ENCODE measurements around the gene EIF3L. TPM values are rescaled to one million over a fixed set of nuclear protein-coding genes. Genes with fewer than 3 reads are reported as not detected.

The EIF3L gene
- total and polyA plus RNA-seq, 2 of the 8 experiments (the other 6 are each of a cell fraction or from before 2014, with no cell fraction given), result 639 to 886 TPM

- no peaks in the 10 kb centered on the region for H3K9me3 ChIP-seq (ENCODE audit: insufficient read depth in 2 of 2, low read depth in 1 of 2, low read length in 1 of 2)
- CTCF ChIA-PET (ENCODE audit: partially characterized antibody), result interaction anchor here (0.8 to 1.1 kb wide), 2 partner anchors 17 to 29 kb away, joined by 3 to 4 read pairs; no protein-coding TSS in a partner anchor
- H4K91ac ChIP-seq (replicated peaks; ENCODE audit: insufficient read length, low read length), result no peak overlapping the region
- FAIRE-seq (no peak), DNase-seq (ENCODE audit: low read depth in 1 of 2, low spot score in 2 of 2) (no peak)
- no peak overlapping the region for H3K4me2 ChIP-seq (ENCODE audit: insufficient read depth in 1 of 2, low read depth in 2 of 2, low read length in 2 of 2)
- no peak overlapping the region for H2BK12ac ChIP-seq (ENCODE audit: low read depth, low read length)
- no peak overlapping the region for H3K4ac ChIP-seq (replicated peaks; ENCODE audit: insufficient read length, low read depth, low read length)
- no peak overlapping the region for H4K8ac ChIP-seq (ENCODE audit: extremely low read depth, insufficient read depth, low read length)
- no peak overlapping the region for H3K27ac ChIP-seq (ENCODE audit: low read depth, low read length)
- no peak overlapping the region for H2BK120ac ChIP-seq (replicated peaks; ENCODE audit: low read depth, low read length)
- no peaks in the 10 kb centered on the region for H3K27me3 ChIP-seq (replicated peaks in 1 of 4; ENCODE audit: control insufficient read depth in 3 of 4, extremely low read depth in 1 of 4, insufficient read depth in 3 of 4, low read length in 3 of 4)
- no peak overlapping the region for H3K56ac ChIP-seq (replicated peaks; ENCODE audit: insufficient read length, low read depth, low read length)
- no peak overlapping the region for H2AFZ ChIP-seq (ENCODE audit: low read length)
- H3K4me3 ChIP-seq (ENCODE audit: extremely low read depth in 1 of 4, insufficient read depth in 2 of 4, low read depth in 3 of 4, low read length in 4 of 4), result no peak overlapping the region
- POLR2A ChIA-PET (ENCODE audit: partially characterized antibody), result interaction anchor here (1.1 to 2.6 kb wide), 3 partner anchors 8 to 45 kb away, joined by 3 to 6 read pairs (median 3); partner anchors contain the start of gene GCAT
- no peak overlapping the region for H3K9ac ChIP-seq (replicated peaks in 1 of 4; ENCODE audit: extremely low read depth in 1 of 4, low read depth in 3 of 4, low read length in 3 of 4)
- H2BK20ac ChIP-seq (ENCODE audit: low read length), result no peak overlapping the region
- no peak overlapping the region for H2BK5ac ChIP-seq (ENCODE audit: low read depth, low read length)
- no peak overlapping the region for H3K18ac ChIP-seq (ENCODE audit: extremely low read depth, low read length)
- peaks cover 9 to 40% of the 10 kb centered on the region in 2 experiments for H3K79me2 ChIP-seq (ENCODE audit: control insufficient read depth in 1 of 2, insufficient read depth in 2 of 2, low read length in 2 of 2)
- WGBS, 2 experiments (ENCODE audit: extremely low coverage in 1 of 2, insufficient coverage in 1 of 2, insufficient read length in 1 of 2, insufficient replicate concordance in 2 of 2, low coverage in 1 of 2, low lambda C conversion rate in 2 of 2, missing lambda C conversion rate in 1 of 2), result 97% methylated on average over 2 of the region's 2 CpGs; no CpG with 5 or more reads in 1 of the 2 experiments
- peaks cover 0 to 2% (median 2%) of the 10 kb centered on the region in 4 experiments; a peak in 3 of 7 replicates for H3K4me1 ChIP-seq (replicated peaks in 1 of 4; ENCODE audit: control insufficient read depth in 3 of 4, insufficient read depth in 4 of 4, low read length in 3 of 4)
- no peak overlapping the region for H2AK5ac ChIP-seq (ENCODE audit: low read depth, low read length)
- H3K79me1 ChIP-seq (ENCODE audit: low read depth, low read length), result peaks cover 3% of the 10 kb centered on the region
- H4K20me1 ChIP-seq (replicated peaks in 1 of 2; ENCODE audit: control insufficient read depth in 1 of 2, insufficient read depth in 2 of 2, low read length in 2 of 2), result peaks cover 0 to 3% of the 10 kb centered on the region in 2 experiments
- H3K23ac ChIP-seq (ENCODE audit: insufficient read length), result no peak overlapping the region
- H2BK15ac ChIP-seq (ENCODE audit: low read length), result no peak overlapping the region
- peaks cover 14% of the 10 kb centered on the region for H3K23me2 ChIP-seq (ENCODE audit: low read depth, low read length)
- H4K5ac ChIP-seq (ENCODE audit: insufficient read length, low read depth, low read length), result no peak overlapping the region
- H3K36me3 ChIP-seq (ENCODE audit: control insufficient read depth in 2 of 4, insufficient read depth in 4 of 4, low read length in 3 of 4), result peaks cover 6 to 10% (median 7%) of the 10 kb centered on the region in 4 experiments; a peak in 7 of 8 replicates
- H3K14ac ChIP-seq (ENCODE audit: insufficient read length), result no peak overlapping the region
- no peak for TF ChIP-seq ASH2L (IDR thresholded peaks at IDR 0.05; ENCODE audit: low read length)
- no peak for TF ChIP-seq SP2 (IDR thresholded peaks at IDR 0.05; ENCODE audit: low read length)
- no peak for TF ChIP-seq JUND (IDR thresholded peaks at IDR 0.05; ENCODE audit: low read length)
- no peak for TF ChIP-seq PHF8 (conservative IDR thresholded peaks at IDR 0.05; ENCODE audit: low read depth, low read length)
- TF ChIP-seq RXRA (IDR thresholded peaks at IDR 0.05; ENCODE audit: insufficient read depth, low read depth, low read length), result no peak
- no peak for TF ChIP-seq FOSL1 (IDR thresholded peaks at IDR 0.05; ENCODE audit: insufficient read depth, low read depth, low read length)
- no peak for TF ChIP-seq CTCF (IDR thresholded peaks at IDR 0.05; ENCODE audit: control extremely low read depth in 1 of 3, insufficient read depth in 1 of 3, low read depth in 1 of 3, low read length in 3 of 3)
- TF ChIP-seq CBX8 (IDR thresholded peaks at IDR 0.05; ENCODE audit: borderline replicate concordance, low read depth, low read length), result no peak
- TF ChIP-seq NANOG (IDR thresholded peaks at IDR 0.05; ENCODE audit: insufficient read depth, low read depth, low read length, poor library complexity, severe bottlenecking), result no peak
- no peak for TF ChIP-seq RBBP5 (IDR thresholded peaks at IDR 0.05; ENCODE audit: borderline replicate concordance, low read depth, low read length)
Measured at GRCh38 chr22:37846433-37846832, 2.8 kb upstream of the EIF3L start.
